M059J (cell line): ENCODE data around the gene PRSS21. TPM values are rescaled to one million over a fixed set of nuclear protein-coding genes. Genes with fewer than 3 reads are reported as not detected.

ENCODE experiments used
- DNase-seq: peaks from one replicate; pipeline ENCODE4 v3.0.0-alpha.2; 2012; ENCODE audit warnings: low read depth
- total RNA-seq: library from RNA; depleted of rRNA; stranded (reverse); fragments of >200 nt; shearing (Covaris generic); gene quantifications from 2 replicates; pipeline ENCODE4 v1.2.3, GENCODE V29; 2014; rRNA removed

PRSS21 gene
- total RNA-seq, 1 experiment from 2014 or later, result not detected

GRCh38 chr16:2867661-2867986, 50.6 kb downstream of the PRSS21 start:
- DNase-seq, result no peak

- DNase-seq, result peak; percentile 94
Observed at GRCh38 chr16:2867987-2868789, 51.2 kb downstream of the PRSS21 start.

Other genes with a start within 250 kb of the PRSS21 start
- gene KCTD5, start 134.7 kb upstream of the PRSS21 start, total RNA-seq, result 56.3 and 83.9 TPM in 2 replicates
- 0.17 TPM in 1 of 2 replicates, not detected in the other for gene PRSS27, start 97.0 kb upstream of the PRSS21 start, total RNA-seq
- 27.9 and 49.9 TPM in 2 replicates for gene SRRM2, start 64.6 kb upstream of the PRSS21 start, total RNA-seq
- gene ELOB, start 40.0 kb upstream of the PRSS21 start, total RNA-seq, result 351 and 758 TPM in 2 replicates
- gene PRSS33, start 29.7 kb upstream of the PRSS21 start, total RNA-seq, result not detected in 2 replicates
- gene PRSS41, start 18.8 kb upstream of the PRSS21 start, total RNA-seq, result not detected in 2 replicates
- 0.12 and 3.9 TPM in 2 replicates for gene ZG16B, start 13.1 kb downstream of the PRSS21 start, total RNA-seq
- not detected in 2 replicates for gene PRSS22, start 40.9 kb downstream of the PRSS21 start, total RNA-seq
- gene FLYWCH2, start 66.0 kb downstream of the PRSS21 start, total RNA-seq, result 97.4 and 112 TPM in 2 replicates
- 27.0 and 34.0 TPM in 2 replicates for gene FLYWCH1, start 94.7 kb downstream of the PRSS21 start, total RNA-seq
- 2.1 and 6.3 TPM in 2 replicates for gene KREMEN2, start 147.0 kb downstream of the PRSS21 start, total RNA-seq
- 24.0 and 38.7 TPM in 2 replicates for gene PAQR4, start 152.1 kb downstream of the PRSS21 start, total RNA-seq
- gene PKMYT1, start 163.2 kb downstream of the PRSS21 start, total RNA-seq, result 47.4 and 57.5 TPM in 2 replicates
- gene CLDN9, start 195.7 kb downstream of the PRSS21 start, total RNA-seq, result not detected in 2 replicates
- 0.27 and 0.34 TPM in 2 replicates for gene CLDN6, start 200.9 kb downstream of the PRSS21 start, total RNA-seq
- 662 and 743 TPM in 2 replicates for gene TNFRSF12A, start 203.1 kb downstream of the PRSS21 start, total RNA-seq
- 28.1 and 47.8 TPM in 2 replicates for gene HCFC1R1, start 206.7 kb downstream of the PRSS21 start, total RNA-seq
- 29.9 and 31.7 TPM in 2 replicates for gene THOC6, start 206.8 kb downstream of the PRSS21 start, total RNA-seq
- gene BICDL2, start 219.7 kb downstream of the PRSS21 start, total RNA-seq, result not detected in 2 replicates
- 0.02 TPM in 1 of 2 replicates, not detected in the other for gene MMP25, start 229.3 kb downstream of the PRSS21 start, total RNA-seq
- 51.5 and 62.5 TPM in 2 replicates for gene IL32, start 248.4 kb downstream of the PRSS21 start, total RNA-seq